Spleen (tissue), 11 donors: ENCODE data around the gene STX16. TPM values are rescaled to one million over a fixed set of nuclear protein-coding genes. Genes with fewer than 3 reads are reported as not detected.
A peak's percentile ranks its signal among the peaks of the same experiment; 100 is the strongest.

ENCODE experiments used
- DNase-seq: peaks from one replicate; pipeline ENCODE4 v3.0.0-alpha.2; 2020
- H3K27ac ChIP-seq, 8 donors: fragments of 200-600 bp; sonication (generic) in 7 of 8; 1 replicate in 4 of 8; 2 replicates in 4 of 8; pipeline versions ENCODE4 v1.5.0 to v1.8.0; 2016 to 2021; ENCODE audit warnings: inconsistent platforms in 4 of 8, mild to moderate bottlenecking in 4 of 8, moderate library complexity in 1 of 8
- H3K27me3 ChIP-seq, 7 donors: fragments of 200-600 bp; sonication (generic) in 6 of 7; replicated peaks in 1 of 7; 1 replicate in 4 of 7; 2 replicates in 3 of 7; pipeline versions ENCODE4 v1.5.0 to v1.8.0; 2016 to 2021; ENCODE audit warnings: inconsistent platforms in 3 of 7, mild to moderate bottlenecking in 1 of 7
- H3K36me3 ChIP-seq, 6 donors: fragments of 200-600 bp; sonication (generic) in 5 of 6; 1 replicate in 4 of 6; 2 replicates in 2 of 6; pipeline versions ENCODE4 v1.5.0 to v1.8.0; 2016 to 2021; ENCODE audit warnings: inconsistent platforms in 2 of 6
- H3K4me1 ChIP-seq, 6 donors: fragments of 200-600 bp; sonication (generic) in 5 of 6; 1 replicate in 3 of 6; 2 replicates in 3 of 6; pipeline versions ENCODE4 v1.5.0 to v1.8.0; 2016 to 2021; ENCODE audit warnings: inconsistent platforms in 3 of 6
- H3K4me3 ChIP-seq, 8 donors: fragments of 200-600 bp; sonication (generic) in 7 of 8; 1 replicate in 4 of 8; 2 replicates in 4 of 8; pipeline versions ENCODE4 v1.5.0 to v1.8.0; 2016 to 2021; ENCODE audit warnings: inconsistent platforms in 4 of 8, mild to moderate bottlenecking in 4 of 8, moderate library complexity in 2 of 8
- H3K9me3 ChIP-seq, 8 donors: fragments of 200-600 bp; sonication (generic) in 7 of 8; 1 replicate in 4 of 8; 2 replicates in 4 of 8; pipeline versions ENCODE4 v1.5.0 to v1.8.0; 2016 to 2021; ENCODE audit warnings: inconsistent platforms in 4 of 8
- POLR2A ChIP-seq, 3 donors: fragments of 450-650 bp; IDR thresholded peaks; one replicate each; pipeline ENCODE4 v1.5.1; 2017; ENCODE audit warnings: antibody characterized with exemption in 3 of 3, mild to moderate bottlenecking in 1 of 3
- POLR2AphosphoS5 ChIP-seq, 3 donors: sonication (generic); formaldehyde crosslinking; IDR thresholded peaks; one replicate each; pipeline ENCODE4 v1.5.1; 2017; ENCODE audit warnings: antibody characterized with exemption in 3 of 3
- WGBS, 5 donors: extraction: QIAGEN DNeasy Blood & Tissue Kit in 3 of 5; methylation state at CpG; one replicate each; pipeline versions ENCODE4 v1.1.5 to v1.1.7; 2013 to 2018; 5-methylcytosine and 5-hydroxymethylcytosine counted together
- intact Hi-C: fragments of 100-400 bp; cut with DNase I; formaldehyde crosslinking; loops from one replicate; pipeline ENCODE4 v1.15.0; 2023; ENCODE audit warnings: low total_unique reads
- polyA plus RNA-seq, 3 donors: library from polyadenylated mRNA; stranded (reverse); fragments of 200-250 nt; gene quantifications; one replicate each; pipeline ENCODE4 v1.2.1, GENCODE V29; 2013
- total RNA-seq, 7 donors: library from RNA; depleted of rRNA in 3 of 7; stranded (reverse); fragments of >200 nt in 3 of 7; fragmentation: NEBNext Ultra II Directional in 4 of 7; extraction: Animal tissue kit (Norgen Biotek cat#: 25700) in 4 of 7; gene quantifications; one replicate each; pipeline versions ENCODE4 v1.1.0 to v1.2.1, GENCODE V29; 2016 to 2021
- TF ChIP-seq, protein P1 (sequence below), 11 experiments: fragments of 200-600 bp in 7 of 11; fragments of 450-650 bp in 4 of 11; sonication (generic) in 4 of 11; IDR thresholded peaks in 8 of 11; conservative IDR thresholded peaks in 3 of 11; 1 replicate in 7 of 11; 2 replicates in 4 of 11; pipeline versions ENCODE4 v1.4.0 to v1.8.0; 2016 to 2021; ENCODE audit warnings: antibody characterized with exemption in 11 of 11, inconsistent platforms in 4 of 11, mild to moderate bottlenecking in 1 of 11
- donor health status: healthy with polysubstance abuse.
- donor health status: DM: no; HTN: no; CAD: no; lungs with moderate emphysema.
- donor health status: DM: no; HTN: no; CAD: no.
- donor health status: Bipolar disorder and iron deficiency.
- donor health status: healthy.
- donor health status: DM: no; HTN: no; CAD: no.
- donor health status: DM: yes; HTN: yes; CAD: no.

Gene STX16
- total and polyA plus RNA-seq, 10 donors = 34.4 to 105 (median 75.0) TPM

- WGBS, 5 donors = 64 to 69% (median 67%) methylated on average over 9 to 10 of the region's 10 CpGs
- Histone ChIP-seq H3K27ac (no peak overlapping the region), H3K36me3 (no peaks in the 10 kb centered on the region), H3K4me1 (no peaks in the 10 kb centered on the region), H3K9me3 (no peaks in the 10 kb centered on the region), H3K27me3 (peaks cover 0 to 2% (median 0%) of the 10 kb centered on the region in 7 donors), H3K4me3 (no peak overlapping the region)
- peak; percentile 66 for DNase-seq
- TF ChIP-seq, protein P1, sequence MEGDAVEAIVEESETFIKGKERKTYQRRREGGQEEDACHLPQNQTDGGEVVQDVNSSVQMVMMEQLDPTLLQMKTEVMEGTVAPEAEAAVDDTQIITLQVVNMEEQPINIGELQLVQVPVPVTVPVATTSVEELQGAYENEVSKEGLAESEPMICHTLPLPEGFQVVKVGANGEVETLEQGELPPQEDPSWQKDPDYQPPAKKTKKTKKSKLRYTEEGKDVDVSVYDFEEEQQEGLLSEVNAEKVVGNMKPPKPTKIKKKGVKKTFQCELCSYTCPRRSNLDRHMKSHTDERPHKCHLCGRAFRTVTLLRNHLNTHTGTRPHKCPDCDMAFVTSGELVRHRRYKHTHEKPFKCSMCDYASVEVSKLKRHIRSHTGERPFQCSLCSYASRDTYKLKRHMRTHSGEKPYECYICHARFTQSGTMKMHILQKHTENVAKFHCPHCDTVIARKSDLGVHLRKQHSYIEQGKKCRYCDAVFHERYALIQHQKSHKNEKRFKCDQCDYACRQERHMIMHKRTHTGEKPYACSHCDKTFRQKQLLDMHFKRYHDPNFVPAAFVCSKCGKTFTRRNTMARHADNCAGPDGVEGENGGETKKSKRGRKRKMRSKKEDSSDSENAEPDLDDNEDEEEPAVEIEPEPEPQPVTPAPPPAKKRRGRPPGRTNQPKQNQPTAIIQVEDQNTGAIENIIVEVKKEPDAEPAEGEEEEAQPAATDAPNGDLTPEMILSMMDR (IDR thresholded peaks at IDR 0.05 in 8 of 11, conservative IDR thresholded peaks at IDR 0.05 in 3 of 11) = no peak
- no peak for TF ChIP-seq POLR2A (IDR thresholded peaks at IDR 0.05)
- no peak for TF ChIP-seq POLR2AphosphoS5 (IDR thresholded peaks at IDR 0.05)
- intact Hi-C loops = no loop called here
Measured at GRCh38 chr20:58611236-58612030, 39.6 kb upstream of the STX16 start.

- no peaks in the 10 kb centered on the region for H3K4me1 ChIP-seq
- no peak for TF ChIP-seq POLR2A (IDR thresholded peaks at IDR 0.05)
- TF ChIP-seq, protein P1 (IDR thresholded peaks at IDR 0.05 in 8 of 11, conservative IDR thresholded peaks at IDR 0.05 in 3 of 11) = no peak
- no peak for TF ChIP-seq POLR2AphosphoS5 (IDR thresholded peaks at IDR 0.05)
- H3K36me3 ChIP-seq = no peaks in the 10 kb centered on the region
- H3K27me3 ChIP-seq = peaks cover 0 to 2% (median 0%) of the 10 kb centered on the region in 7 donors
- no peak overlapping the region for H3K4me3 ChIP-seq
- 60 to 70% (median 62%) methylated on average over 11 to 14 of the region's 14 CpGs for WGBS, 5 donors
- H3K9me3 ChIP-seq = no peaks in the 10 kb centered on the region
- no peak overlapping the region for H3K27ac ChIP-seq
- DNase-seq = peak; percentile 51
- intact Hi-C loops = no loop called here
Measured at GRCh38 chr20:58612121-58612691, 38.9 kb upstream of the STX16 start.

- H3K27ac ChIP-seq = no peak overlapping the region
- intact Hi-C loops = no loop called here
- H3K4me1 ChIP-seq = no peaks in the 10 kb centered on the region
- no peak overlapping the region for H3K4me3 ChIP-seq
- H3K27me3 ChIP-seq = peaks cover 0 to 2% (median 0%) of the 10 kb centered on the region in 7 donors
- DNase-seq = peak; percentile 67
- TF ChIP-seq POLR2AphosphoS5 (IDR thresholded peaks at IDR 0.05) (no peak), POLR2A (IDR thresholded peaks at IDR 0.05) (no peak)
- TF ChIP-seq, protein P1 (IDR thresholded peaks at IDR 0.05 in 8 of 11, conservative IDR thresholded peaks at IDR 0.05 in 3 of 11) = no peak
- WGBS, 5 donors = 86 to 92% (median 89%) methylated on average over 15 to 17 of the region's 17 CpGs
- no peaks in the 10 kb centered on the region for H3K36me3 ChIP-seq
- H3K9me3 ChIP-seq = no peaks in the 10 kb centered on the region
Measured at GRCh38 chr20:58613061-58613854, 37.8 kb upstream of the STX16 start.
